Measurements from ENCODE around the gene ICOSLG. TPM values are rescaled to one million over a fixed set of nuclear protein-coding genes. Genes with fewer than 3 reads are reported as not detected.
"Not testable (repeated sequence)": the region's sequence is repeated elsewhere in the genome, so short reads cannot be mapped to it uniquely, and the experiment has no call there.

Gene ICOSLG
- total RNA-seq, 4 donors from 2014 or later: 6.3 to 38.0 (median 9.3) TPM

GRCh38 chr21:44225605-44226004, 15.1 kb downstream of the ICOSLG start:
- H3K36me3 ChIP-seq, H3K4me1 ChIP-seq, H3K27me3 ChIP-seq, H3K27ac ChIP-seq, H3K9me3 ChIP-seq, H3K4me3 ChIP-seq, DNase-seq: not testable (repeated sequence)

DNA sequence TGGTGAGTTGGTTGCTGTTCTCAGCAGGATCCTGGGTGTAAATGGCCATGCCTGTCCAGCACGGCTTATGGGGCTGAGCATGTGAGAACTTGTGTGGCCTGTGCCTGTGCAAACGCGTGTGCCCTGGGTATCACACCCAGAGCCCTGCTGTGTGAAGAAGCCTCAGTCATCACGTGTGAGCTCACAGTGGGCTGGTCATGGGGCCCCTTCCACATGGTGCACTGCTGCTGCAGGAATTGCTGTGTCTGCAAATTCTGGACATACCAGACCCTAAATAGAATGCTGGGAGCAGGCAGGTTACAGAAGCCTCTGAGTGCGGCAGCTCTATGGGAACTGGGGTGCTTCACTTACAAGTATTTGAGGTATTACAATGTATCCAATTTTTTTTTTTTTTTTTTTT, 17.4 kb downstream of the ICOSLG start:
- H3K27ac ChIP-seq, DNase-seq, H3K36me3 ChIP-seq, H3K4me1 ChIP-seq, H3K4me3 ChIP-seq, H3K27me3 ChIP-seq, H3K9me3 ChIP-seq: not testable (repeated sequence)

DNA sequence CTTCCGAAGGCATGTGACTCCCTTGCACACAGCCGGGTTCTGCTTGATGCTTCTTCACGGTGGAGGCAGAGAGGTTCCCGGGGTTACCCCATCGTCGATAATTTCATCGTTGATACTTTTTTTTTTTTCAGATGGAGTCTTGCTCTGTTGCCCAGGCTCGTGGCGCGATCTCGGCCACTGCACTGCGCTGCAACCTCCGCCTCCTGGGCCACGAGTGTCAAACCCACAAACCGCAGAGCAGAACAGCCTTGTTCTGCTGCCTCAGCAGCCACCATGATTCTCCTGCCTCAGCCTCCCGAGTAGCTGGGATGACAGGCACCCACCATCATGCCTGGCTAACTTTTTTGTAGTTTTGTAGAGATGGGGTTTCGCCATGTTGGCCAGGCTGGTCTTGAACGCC, 20.1 kb downstream of the ICOSLG start:
- not testable (repeated sequence) for H3K4me3 ChIP-seq, H3K36me3 ChIP-seq, DNase-seq, H3K27ac ChIP-seq, H3K27me3 ChIP-seq, H3K4me1 ChIP-seq, H3K9me3 ChIP-seq

GRCh38 chr21:44218461-44218860, 22.3 kb downstream of the ICOSLG start:
- not testable (repeated sequence) for H3K4me1 ChIP-seq, H3K36me3 ChIP-seq

DNA sequence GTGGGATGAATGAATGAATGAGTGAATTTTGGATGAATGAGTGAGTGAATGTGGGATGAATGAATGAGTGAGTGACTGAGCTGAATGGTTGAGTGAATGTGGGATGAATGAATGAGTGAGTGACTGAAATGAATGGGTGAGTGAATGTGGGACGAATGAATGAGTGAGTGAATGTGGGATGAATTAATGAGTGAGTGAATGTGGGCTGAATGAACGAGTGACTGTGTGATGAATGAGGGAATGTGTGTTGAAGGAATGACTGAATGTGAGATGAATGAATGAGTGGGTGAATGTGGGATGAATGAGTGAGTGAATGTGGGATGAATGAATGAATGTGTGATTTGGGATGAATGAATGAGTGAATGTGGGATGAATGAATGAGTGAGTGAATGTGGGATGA, 28.8 kb downstream of the ICOSLG start:
- not testable (repeated sequence) for H3K4me3 ChIP-seq, H3K27me3 ChIP-seq, H3K4me1 ChIP-seq, H3K27ac ChIP-seq, DNase-seq, H3K36me3 ChIP-seq, H3K9me3 ChIP-seq

More at GRCh38 chr21:44218461-44218860, 22.3 kb downstream of the ICOSLG start:
- H3K27ac ChIP-seq, H3K4me3 ChIP-seq, DNase-seq, H3K27me3 ChIP-seq, H3K9me3 ChIP-seq: not testable (repeated sequence)

DNA sequence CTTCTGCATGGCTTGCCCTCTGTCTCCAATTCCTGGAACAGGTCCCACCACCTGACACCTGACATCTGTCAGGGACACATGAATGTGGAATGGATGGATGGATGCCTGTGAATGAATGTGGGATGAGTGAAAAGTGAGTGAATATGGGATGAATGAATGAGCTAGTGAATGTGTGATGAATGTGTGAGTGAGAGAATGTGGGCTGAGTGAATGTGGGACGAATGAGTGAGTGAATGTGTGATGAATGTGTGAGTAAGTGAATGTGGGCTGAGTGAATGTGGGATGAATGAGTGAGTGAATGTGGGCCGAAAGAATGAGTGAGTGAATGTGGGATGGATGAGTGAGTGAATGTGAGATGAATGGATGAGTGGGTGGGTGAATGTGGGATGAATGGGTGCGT, 29.2 kb downstream of the ICOSLG start:
- H3K27me3 ChIP-seq, H3K4me3 ChIP-seq, DNase-seq, H3K36me3 ChIP-seq, H3K27ac ChIP-seq, H3K4me1 ChIP-seq, H3K9me3 ChIP-seq: not testable (repeated sequence)

DNA sequence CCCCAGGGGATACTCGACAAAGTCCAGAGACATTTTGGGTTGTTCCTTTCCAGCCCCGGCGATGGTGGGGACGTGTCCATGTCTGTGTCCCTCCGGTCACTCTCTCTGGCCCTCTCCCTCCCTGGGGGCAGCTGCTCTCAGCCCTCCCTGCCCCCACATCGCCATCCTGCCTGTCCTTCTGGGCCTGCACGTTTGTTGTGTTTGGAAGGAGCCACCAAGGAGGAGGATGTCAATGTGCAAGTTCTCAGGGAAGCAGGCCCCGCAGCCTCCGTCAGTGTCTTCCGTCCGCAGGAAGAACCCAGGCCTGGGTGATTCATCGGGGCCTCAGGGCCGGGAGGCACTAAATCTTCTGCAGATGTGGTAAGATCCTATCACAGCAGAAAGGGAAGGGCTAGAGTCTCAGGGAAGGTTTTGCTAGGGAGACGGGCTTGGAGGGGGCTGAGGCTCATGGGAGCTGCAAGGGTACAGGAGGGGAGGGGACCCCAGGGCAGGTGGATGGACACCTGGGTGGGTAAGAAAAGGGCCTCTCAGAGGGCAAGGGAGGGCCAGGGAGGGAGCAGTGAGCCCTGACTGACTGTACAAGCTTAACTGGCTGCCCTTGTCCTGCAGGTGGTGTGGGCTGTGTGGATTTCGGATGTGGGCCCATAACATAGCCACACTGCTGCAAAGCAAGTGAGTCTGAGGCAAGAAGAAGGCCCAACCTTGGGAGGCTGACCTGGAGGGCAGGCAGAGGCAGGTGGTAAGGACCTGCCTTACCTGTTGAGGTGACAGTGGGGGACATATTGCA, 32.7 kb downstream of the ICOSLG start:
- DNase-seq: peak in 2 of 3 donors; percentile 16 to 46
- H3K27ac ChIP-seq: peak overlapping the region in 1 of 4 donors; percentile 66
- H3K4me3 ChIP-seq: not testable (repeated sequence)

GRCh38 chr21:44206698-44207676, 33.8 kb downstream of the ICOSLG start:
- H3K4me3 ChIP-seq, H3K27me3 ChIP-seq, H3K36me3 ChIP-seq, H3K4me1 ChIP-seq, H3K9me3 ChIP-seq, H3K27ac ChIP-seq, DNase-seq: not testable (repeated sequence)

More for the DNA sequence above, 32.7 kb downstream of the ICOSLG start:
- not testable (repeated sequence) for H3K9me3 ChIP-seq, H3K4me1 ChIP-seq, H3K36me3 ChIP-seq, H3K27me3 ChIP-seq

DNA sequence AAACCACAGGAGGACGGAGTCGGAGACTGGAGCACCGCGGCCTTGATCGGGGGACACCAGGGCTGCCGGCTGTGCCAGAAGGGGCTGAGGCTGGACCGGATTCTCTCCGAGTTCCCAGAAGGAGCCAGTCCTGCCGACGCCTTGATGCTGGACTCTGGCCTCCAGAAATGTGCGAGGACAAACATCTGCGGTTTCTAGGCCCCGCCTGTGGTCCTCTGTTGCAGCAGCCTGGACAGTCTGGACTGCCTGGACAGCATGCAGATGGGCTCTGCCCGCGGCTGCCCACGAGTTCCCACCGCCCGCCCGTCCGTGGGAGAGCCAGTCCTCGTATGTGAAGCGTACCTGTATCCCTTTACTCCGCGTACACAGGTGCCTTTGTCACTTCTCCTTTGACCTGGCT, 34.6 kb downstream of the ICOSLG start:
- not testable (repeated sequence) for H3K4me3 ChIP-seq, H3K9me3 ChIP-seq, DNase-seq, H3K4me1 ChIP-seq, H3K36me3 ChIP-seq, H3K27ac ChIP-seq, H3K27me3 ChIP-seq

- not testable (repeated sequence) for DNase-seq, H3K4me1 ChIP-seq, H3K9me3 ChIP-seq, H3K4me3 ChIP-seq, H3K36me3 ChIP-seq, H3K27me3 ChIP-seq, H3K27ac ChIP-seq
Measured at GRCh38 chr21:44202590-44203299, 38.0 kb downstream of the ICOSLG start.

- not testable (repeated sequence) for H3K4me1 ChIP-seq, H3K9me3 ChIP-seq, H3K27ac ChIP-seq, H3K4me3 ChIP-seq, H3K27me3 ChIP-seq, H3K36me3 ChIP-seq
- peak in 1 of 3 donors; percentile 37 for DNase-seq
Measured at GRCh38 chr21:44199997-44200396, 40.7 kb downstream of the ICOSLG start.
